OCI-LY3 (cell line): ENCODE measurements around the gene SLC25A6.

Source experiments
- H2AFZ ChIP-seq: fragments of 200-600, 300-600 bp; shearing (Covaris generic); 2 replicates; pipeline ENCODE4 v1.6.0; 2014; ENCODE audit warnings: antibody characterized with exemption, low read depth, low read length
- H3K27ac ChIP-seq: fragments of 200-600, 300-600 bp; sonication (generic); 2 replicates; pipeline ENCODE4 v1.5.1; 2014; ENCODE audit warnings: mild to moderate bottlenecking, low read length, moderate library complexity, mixed read lengths
- H3K27me3 ChIP-seq: fragments of 200-600, 300-600 bp; sonication (generic); 2 replicates; pipeline ENCODE4 v1.6.1; 2014; ENCODE audit warnings: low read depth, low read length, mixed read lengths
- H3K36me3 ChIP-seq: fragments of 200-600, 300-600 bp; sonication (generic); replicated peaks from 2 replicates; pipeline ENCODE3; 2014; ENCODE audit warnings: low read depth, low read length, mixed read lengths
- H3K4me1 ChIP-seq: fragments of 300-600, 200-600 bp; sonication (generic); 2 replicates; pipeline ENCODE4 v1.6.1; 2014; ENCODE audit warnings: low read length, mixed read lengths
- H3K4me2 ChIP-seq: fragments of 200-600, 300-600 bp; sonication (generic); 2 replicates; pipeline ENCODE4 v1.6.1; 2014; ENCODE audit warnings: low read length, mixed read lengths
- H3K4me3 ChIP-seq: fragments of 300-600, 200-600 bp; sonication (generic); 2 replicates; pipeline ENCODE4 v1.5.1; 2014; ENCODE audit warnings: antibody characterized with exemption, mild to moderate bottlenecking, low read length, moderate library complexity
- H3K79me2 ChIP-seq: fragments of 300-600, 200-600 bp; shearing (Covaris generic); 2 replicates; pipeline ENCODE4 v1.6.1; 2014; ENCODE audit warnings: mild to moderate bottlenecking, low read length, mixed read lengths
- H3K9ac ChIP-seq: fragments of 300-600, 200-600 bp; shearing (Covaris generic); 2 replicates; pipeline ENCODE4 v1.6.0; 2014; ENCODE audit warnings: mild to moderate bottlenecking, low read length, moderate library complexity
- H3K9me3 ChIP-seq: fragments of 200-600, 300-600 bp; shearing (Covaris generic); 2 replicates; pipeline ENCODE4 v1.6.1; 2014; ENCODE audit warnings: low read length, mixed read lengths; ENCODE audit not compliant: insufficient read depth
- H4K20me1 ChIP-seq: fragments of 200-600, 300-600 bp; sonication (generic); 2 replicates; pipeline ENCODE4 v1.6.1; 2016; ENCODE audit warnings: low read length, mixed read lengths; ENCODE audit not compliant: insufficient read depth
- CTCF ChIP-seq: fragments of 200-600, 300-600 bp; sonication (generic); IDR thresholded peaks from 2 replicates; pipeline ENCODE4 v1.5.1; 2014; ENCODE audit warnings: antibody characterized with exemption, low read length, low read depth
- EZH2phosphoT487 ChIP-seq: fragments of 200-600 bp; shearing (Covaris generic); IDR thresholded peaks from 2 replicates; pipeline ENCODE4 v1.6.1; 2018; ENCODE audit warnings: antibody characterized with exemption, mixed run types, low read depth

Gene SLC25A6

DNA sequence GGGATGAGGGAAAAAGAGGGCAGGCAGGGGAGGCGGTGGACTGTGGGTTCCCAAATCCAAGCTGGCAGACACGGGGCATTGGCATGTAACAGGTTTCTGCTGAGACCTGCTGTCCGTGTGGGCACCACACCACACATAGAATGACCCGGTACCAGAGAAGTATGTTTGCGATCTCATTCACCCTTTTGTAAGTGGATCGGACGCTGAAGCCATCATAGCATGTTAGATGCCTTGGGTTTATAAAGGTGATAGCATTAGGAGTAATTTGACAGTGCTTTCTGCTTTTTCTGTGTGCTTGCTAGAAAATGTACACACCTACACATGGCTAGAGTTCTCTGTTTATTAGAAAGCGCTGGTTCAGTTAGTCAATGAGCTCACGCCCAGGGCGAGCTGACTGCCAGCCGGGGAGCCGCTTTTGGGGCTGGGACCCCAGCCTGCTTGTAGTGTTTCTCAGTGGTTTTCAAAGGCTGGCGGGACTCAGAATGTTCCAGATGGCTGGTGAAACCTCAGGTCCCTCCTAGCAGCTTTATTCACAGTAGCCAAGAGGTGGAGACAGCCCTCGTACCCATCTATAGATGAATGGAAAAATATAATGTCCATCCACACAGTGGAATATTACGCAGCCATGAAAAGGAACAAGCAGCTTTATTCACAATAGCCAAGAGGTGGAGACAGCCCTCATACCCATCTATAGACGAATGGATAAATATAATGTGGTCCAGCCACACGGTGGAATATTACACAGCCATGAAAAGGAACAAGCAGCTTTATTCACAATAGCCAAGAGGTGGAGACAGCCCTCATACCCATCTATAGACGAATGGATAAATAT lies 54.7 kb downstream of the SLC25A6 start:
- Histone ChIP-seq H3K4me2 (peak overlapping the region; percentile 77), H3K79me2 (no peaks in the 10 kb centered on the region), H3K4me3 (peak overlapping the region; percentile 76), H3K27ac (peak overlapping the region; percentile 27), H2AFZ (peak overlapping the region; percentile 34), H4K20me1 (no peaks in the 10 kb centered on the region), H3K36me3 (peaks cover 11% of the 10 kb centered on the region), H3K27me3 (no peaks in the 10 kb centered on the region), H3K4me1 (peaks cover 18% of the 10 kb centered on the region), H3K9me3 (peaks cover 13% of the 10 kb centered on the region), H3K9ac (peak overlapping the region; percentile 53)
- TF ChIP-seq EZH2phosphoT487 (no peak), CTCF (no peak)

DNA sequence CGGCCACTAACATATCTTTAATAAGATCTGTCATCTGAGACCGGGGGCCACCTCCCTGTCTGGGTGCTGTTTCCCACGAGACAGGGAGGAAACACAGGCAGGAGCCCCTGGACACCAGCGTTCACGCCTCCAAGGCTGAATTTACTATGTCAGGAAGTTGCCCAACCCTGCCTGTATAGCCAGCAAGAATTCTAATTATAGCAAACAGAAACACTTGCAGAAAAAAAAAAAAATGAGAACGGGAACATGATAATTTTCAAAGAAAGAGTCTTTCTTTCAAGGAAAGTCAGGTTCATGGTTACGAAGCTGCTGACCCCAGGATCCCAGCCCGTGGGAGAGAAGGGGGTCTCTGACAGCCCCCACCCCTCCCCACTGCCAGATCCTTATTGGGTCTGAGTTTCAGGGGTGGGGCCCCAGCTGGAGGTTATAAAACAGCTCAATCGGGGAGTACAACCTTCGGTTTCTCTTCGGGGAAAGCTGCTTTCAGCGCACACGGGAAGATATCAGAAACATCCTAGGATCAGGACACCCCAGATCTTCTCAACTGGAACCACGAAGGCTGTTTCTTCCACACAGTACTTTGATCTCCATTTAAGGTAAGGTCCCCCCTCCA lies 55.5 kb downstream of the SLC25A6 start, which contains the start of gene IL3RA:
IL3RA (plus strand) TSS at position 455 of the 613 bp plus-strand sequence. CDS start 4,981 bp downstream, outside the sequence.
- peaks cover 18% of the 10 kb centered on the region for H3K4me1 ChIP-seq
- peak within 1 kb of the TSS; percentile 76 for H3K4me3 ChIP-seq
- H3K4me2 ChIP-seq, result peak within 1 kb of the TSS; percentile 77
- no peaks in the 10 kb centered on the region for H4K20me1 ChIP-seq
- peak within 1 kb of the TSS; percentile 53 for H3K9ac ChIP-seq
- H3K27ac ChIP-seq, result peak within 1 kb of the TSS; percentile 27
- H3K27me3 ChIP-seq, result no peaks in the 10 kb centered on the region
- H3K9me3 ChIP-seq, result peaks cover 9% of the 10 kb centered on the region
- peak within 1 kb of the TSS; percentile 34 for H2AFZ ChIP-seq
- H3K36me3 ChIP-seq, result peaks cover 6% of the 10 kb centered on the region
- no peaks in the 10 kb centered on the region for H3K79me2 ChIP-seq
- no peak for TF ChIP-seq CTCF
- no peak for TF ChIP-seq EZH2phosphoT487
